Mesothelial cell of epicardium (in vitro differentiated cells): ENCODE measurements around the gene NPFFR1. TPM values are rescaled to one million over a fixed set of nuclear protein-coding genes. Genes with fewer than 3 reads are reported as not detected.
"Not testable (repeated sequence)": the region's sequence is repeated elsewhere in the genome, so short reads cannot be mapped to it uniquely, and the experiment has no call there.

Source experiments
- DNase-seq, 2 experiments: peaks; one replicate each; pipeline ENCODE4 v3.0.0; 2021; ENCODE audit warnings: low spot score in 2 of 2; ENCODE audit not compliant: unreplicated experiment in 2 of 2
- H3K27ac Mint-ChIP-seq: 2 replicates; pipeline ENCODE4 v1.8.0; 2021; ENCODE audit warnings: mixed read lengths
- H3K27me3 Mint-ChIP-seq: 2 replicates; pipeline ENCODE4 v1.8.0; 2021; ENCODE audit warnings: low read depth, mixed read lengths
- H3K36me3 Mint-ChIP-seq: 2 replicates; pipeline ENCODE4 v1.8.0; 2021; ENCODE audit warnings: mixed read lengths
- H3K4me1 Mint-ChIP-seq: 2 replicates; pipeline ENCODE4 v1.8.0; 2021; ENCODE audit warnings: mixed read lengths
- H3K4me3 Mint-ChIP-seq: 2 replicates; pipeline ENCODE4 v1.8.0; 2021; ENCODE audit warnings: mild to moderate bottlenecking, moderate library complexity, mixed read lengths
- H3K9me3 Mint-ChIP-seq: 2 replicates; pipeline ENCODE4 v1.8.0; 2021; ENCODE audit warnings: mixed read lengths
- CTCF ChIP-seq: fragments of 200-600 bp; sonication (generic); IDR thresholded peaks from one replicate; pipeline ENCODE4 v1.5.0; 2021; ENCODE audit warnings: antibody characterized with exemption; ENCODE audit not compliant: unreplicated experiment
- total RNA-seq: library from RNA; stranded (reverse); gene quantifications from 3 replicates; pipeline ENCODE4 v1.2.1, GENCODE V29; 2021

The NPFFR1 gene
- total RNA-seq, 1 donor from 2014 or later: 0.13 TPM

DNA sequence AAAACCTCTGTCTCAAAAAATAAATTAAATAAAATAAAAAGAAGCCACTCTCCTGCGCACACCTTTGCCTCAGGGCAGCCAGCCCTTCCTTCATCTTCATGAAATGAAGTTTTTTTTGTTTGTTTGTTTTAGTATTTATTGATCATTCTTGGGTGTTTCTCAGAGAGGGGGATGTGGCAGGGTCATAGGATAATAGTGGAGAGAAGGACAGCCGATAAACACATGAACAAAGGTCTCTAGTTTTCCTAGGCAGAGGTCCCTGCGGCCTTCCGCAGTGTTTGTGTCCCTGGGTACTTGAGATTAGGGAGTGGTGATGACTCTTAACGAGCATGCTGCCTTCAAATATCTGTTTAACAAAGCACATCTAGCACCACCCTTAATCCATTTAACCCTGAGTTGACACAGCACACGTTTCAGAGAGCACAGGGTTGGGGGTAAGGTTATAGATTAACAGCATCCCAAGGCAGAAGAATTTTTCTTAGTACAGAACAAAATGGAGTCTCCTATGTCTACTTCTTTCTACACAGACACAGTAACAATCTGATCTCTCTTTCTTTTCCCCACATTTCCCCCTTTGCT is 45.8 kb downstream of the NPFFR1 start:
- not testable (repeated sequence) for H3K4me3 Mint-ChIP-seq, H3K27ac Mint-ChIP-seq, H3K9me3 Mint-ChIP-seq, H3K36me3 Mint-ChIP-seq, DNase-seq
- H3K4me1 Mint-ChIP-seq: peaks cover 15% of the 10 kb centered on the region
- peaks cover 11% of the 10 kb centered on the region for H3K27me3 Mint-ChIP-seq

- H3K36me3 Mint-ChIP-seq: peaks cover 1% of the 10 kb centered on the region
- H3K27me3 Mint-ChIP-seq: no peaks in the 10 kb centered on the region
- no peak for TF ChIP-seq CTCF
- no peak for DNase-seq
- no peak overlapping the region for H3K4me3 Mint-ChIP-seq
- H3K27ac Mint-ChIP-seq: peak overlapping the region; percentile 88
- H3K4me1 Mint-ChIP-seq: peaks cover 25% of the 10 kb centered on the region
- no peaks in the 10 kb centered on the region for H3K9me3 Mint-ChIP-seq
Measured at GRCh38 chr10:70234668-70235447, 48.9 kb downstream of the NPFFR1 start.

DNA sequence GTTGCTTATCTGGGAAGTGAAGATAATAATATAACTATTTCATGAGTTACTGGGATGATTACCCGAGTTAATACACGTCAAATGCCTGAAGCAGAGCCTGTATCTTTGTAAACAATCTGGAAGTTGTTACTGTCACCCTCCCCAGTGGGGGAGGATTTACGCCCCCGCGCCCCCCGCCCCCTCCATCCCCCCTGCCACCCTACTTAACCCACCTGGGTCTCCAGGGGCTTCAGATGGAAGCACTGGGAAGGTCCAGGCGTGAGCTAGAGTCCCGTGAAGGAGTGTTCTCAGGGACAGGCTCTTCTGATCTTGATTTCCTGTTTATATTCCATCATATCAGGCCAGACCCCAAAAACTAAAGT is 49.9 kb downstream of the NPFFR1 start:
- peak overlapping the region; percentile 98 for H3K4me3 Mint-ChIP-seq
- peaks cover 1% of the 10 kb centered on the region for H3K36me3 Mint-ChIP-seq
- H3K9me3 Mint-ChIP-seq: no peaks in the 10 kb centered on the region
- DNase-seq: no peak
- no peaks in the 10 kb centered on the region for H3K27me3 Mint-ChIP-seq
- no peak for TF ChIP-seq CTCF
- H3K27ac Mint-ChIP-seq: peak overlapping the region; percentile 87
- H3K4me1 Mint-ChIP-seq: peaks cover 25% of the 10 kb centered on the region

DNA sequence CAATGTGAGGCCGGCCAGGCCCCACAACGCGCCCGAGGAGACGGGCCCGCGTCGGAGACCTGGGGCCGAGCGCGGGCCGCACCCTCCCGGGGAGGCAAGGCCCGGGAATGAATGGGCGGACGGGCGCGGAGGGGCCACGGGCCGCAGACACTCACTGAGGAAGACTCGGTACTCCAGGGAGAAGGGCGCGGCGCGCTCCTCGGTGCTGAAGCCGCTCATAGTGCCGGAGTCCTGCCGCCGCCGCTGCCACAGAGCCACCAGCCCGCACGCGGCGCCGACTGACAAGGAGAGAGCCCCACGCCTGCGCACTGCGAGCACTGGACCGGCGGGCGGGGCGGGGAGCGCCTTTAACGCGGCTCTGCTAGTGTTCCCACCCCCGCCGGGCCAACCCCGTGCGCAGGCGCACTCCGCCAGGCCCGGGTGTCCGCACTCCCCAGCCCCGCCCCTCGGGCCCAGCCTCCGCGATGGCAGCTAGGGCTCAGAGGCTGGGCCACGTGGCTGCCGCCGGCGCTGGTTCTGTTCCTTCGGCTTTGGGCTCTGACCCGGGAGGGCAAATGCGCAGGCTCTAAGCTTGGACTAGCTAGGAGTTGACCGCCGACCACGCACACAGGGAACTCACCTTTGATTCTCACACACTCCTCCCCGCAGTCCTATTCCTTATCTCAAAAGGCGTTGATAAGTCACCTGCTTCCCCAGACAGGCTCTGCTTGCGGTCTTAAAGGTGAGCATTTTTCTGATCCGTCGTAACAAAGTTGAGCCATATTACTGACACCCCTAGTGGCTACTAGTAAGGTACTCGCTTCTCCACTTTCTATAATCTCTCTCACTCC is 50.5 kb downstream of the NPFFR1 start, which contains the start of gene PPA1:
PPA1 (minus strand) TSS at position 321 of the 830 bp plus-strand sequence; CDS start at position 219, 102 bp downstream.
- Mint-ChIP-seq H3K4me1 (peaks cover 25% of the 10 kb centered on the region), H3K27me3 (no peaks in the 10 kb centered on the region), H3K4me3 (peak within 1 kb of the TSS; percentile 98), H3K9me3 (no peaks in the 10 kb centered on the region), H3K27ac (peak within 1 kb of the TSS; percentile 99), H3K36me3 (peaks cover 1% of the 10 kb centered on the region)
- TF ChIP-seq CTCF: no peak
- peak; percentile 99 for DNase-seq

- Mint-ChIP-seq H3K36me3 (peaks cover 1% of the 10 kb centered on the region), H3K9me3 (no peaks in the 10 kb centered on the region), H3K27ac (peak overlapping the region; percentile 99), H3K27me3 (no peaks in the 10 kb centered on the region), H3K4me1 (peaks cover 25% of the 10 kb centered on the region), H3K4me3 (peak overlapping the region; percentile 98)
- no peak for DNase-seq
- TF ChIP-seq CTCF: no peak
Measured at GRCh38 chr10:70232859-70233108, 51.0 kb downstream of the NPFFR1 start.
